ENCODE data around the gene DMRTA2. TPM values are rescaled to one million over a fixed set of nuclear protein-coding genes. Genes with fewer than 3 reads are reported as not detected.
"Not testable (repeated sequence)": the region's sequence is repeated elsewhere in the genome, so short reads cannot be mapped to it uniquely, and the experiment has no call there.

DMRTA2 gene
- total RNA-seq, 1 donor from 2014 or later: not detected

GRCh38 chr1:50393522-50394120 lies 29.6 kb downstream of the DMRTA2 start:
- DNase-seq (ENCODE audit: extremely low read depth, low read depth, low spot score): no peak

- DNase-seq (ENCODE audit: extremely low read depth, low read depth, low spot score): not testable (repeated sequence)
Observed at GRCh38 chr1:50381551-50381950, 41.7 kb downstream of the DMRTA2 start.

DNA sequence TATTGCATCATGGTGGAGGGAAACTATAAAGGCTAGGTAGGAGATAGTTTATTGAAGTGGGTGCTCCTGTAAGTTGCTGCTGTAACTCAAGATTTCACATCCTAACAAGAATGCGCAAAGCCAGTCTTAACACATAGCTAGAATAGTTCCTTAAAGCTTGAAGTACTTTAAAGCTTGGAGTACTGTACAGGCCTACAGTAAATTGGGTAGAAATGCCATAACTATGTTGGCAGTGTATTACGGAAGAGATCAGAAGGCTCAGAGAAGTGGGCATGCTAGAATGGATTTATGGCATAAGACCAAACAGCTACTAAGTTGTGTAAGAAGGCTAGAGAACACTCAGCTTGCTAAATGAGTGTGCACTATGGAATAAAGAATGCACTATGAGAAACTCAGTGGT lies 44.5 kb downstream of the DMRTA2 start:
- no peak for DNase-seq (ENCODE audit: extremely low read depth, low read depth, low spot score)

DNA sequence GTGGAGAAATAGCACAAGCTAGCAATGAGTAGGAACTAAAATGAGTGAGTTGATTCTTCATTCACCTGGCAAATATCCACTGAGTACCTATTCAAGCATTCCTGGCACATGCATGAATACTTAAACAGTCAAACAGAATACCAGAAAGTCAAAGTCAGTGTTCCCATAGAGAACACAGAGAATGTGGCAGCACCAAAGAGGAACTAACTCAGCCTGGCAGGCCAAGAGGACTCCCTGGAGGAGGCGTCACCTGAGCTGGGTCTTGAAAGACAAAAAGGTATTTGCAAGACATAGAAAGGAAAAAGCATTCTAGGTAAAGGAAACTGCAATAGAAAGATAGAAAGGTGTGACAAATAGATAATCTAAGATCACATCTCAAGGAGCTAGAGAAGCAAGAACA lies 49.7 kb downstream of the DMRTA2 start:
- DNase-seq (ENCODE audit: extremely low read depth, low read depth, low spot score): no peak

GRCh38 chr1:50371749-50372148 lies 51.5 kb downstream of the DMRTA2 start:
- no peak for DNase-seq (ENCODE audit: extremely low read depth, low read depth, low spot score)

DNA sequence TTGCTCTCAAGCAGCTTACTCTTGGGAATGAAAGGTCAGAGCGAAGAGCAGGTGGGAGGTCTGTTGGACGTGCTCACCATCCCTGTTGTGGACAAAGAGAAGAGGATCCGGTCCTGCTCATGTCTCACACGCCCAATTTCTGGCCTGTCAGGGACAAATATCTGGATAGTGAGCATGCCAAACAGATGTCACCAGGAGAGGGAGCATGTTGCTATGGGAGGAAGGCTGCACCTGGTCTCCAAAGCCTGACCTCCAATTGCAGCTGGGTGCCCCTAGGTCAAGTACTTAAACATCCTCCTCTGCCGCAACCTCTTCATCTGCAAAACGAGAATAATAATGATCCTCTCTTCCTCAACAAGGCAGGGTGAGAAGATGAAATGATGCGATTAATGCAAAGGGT lies 53.4 kb downstream of the DMRTA2 start:
- DNase-seq (ENCODE audit: extremely low read depth, low read depth, low spot score): no peak

DNA sequence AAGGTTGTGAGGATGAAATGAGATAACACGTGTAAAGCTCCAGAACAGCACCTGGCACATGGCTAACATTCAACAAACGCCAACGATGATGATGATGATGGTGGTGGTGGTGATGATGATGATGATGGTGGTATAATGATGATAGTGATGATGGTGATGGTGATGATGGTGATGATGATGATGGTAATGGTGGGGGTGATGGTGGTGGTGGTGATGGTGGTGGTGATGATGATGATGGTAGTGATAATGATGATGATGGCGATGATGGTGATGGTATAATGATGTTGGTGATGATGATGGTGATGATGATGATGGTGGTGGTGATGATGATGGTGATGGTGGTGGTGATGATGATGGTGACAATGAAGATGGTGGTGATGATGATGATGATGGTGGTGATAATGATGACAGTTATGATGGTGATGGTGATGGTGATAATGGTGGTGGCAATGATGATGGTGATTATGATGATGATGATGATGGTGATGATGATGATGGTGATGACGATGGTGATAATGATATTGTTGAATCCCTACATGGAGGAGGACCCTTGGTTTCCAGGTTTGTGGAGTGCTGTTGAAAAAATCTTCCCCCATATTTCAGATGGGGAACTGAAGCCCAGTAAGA lies 54.1 kb downstream of the DMRTA2 start:
- no peak for DNase-seq (ENCODE audit: extremely low read depth, low read depth, low spot score)

GRCh38 chr1:50368179-50369007 lies 54.9 kb downstream of the DMRTA2 start:
- DNase-seq (ENCODE audit: extremely low read depth, low read depth, low spot score): no peak
